ENCODE data around the gene SERPINE2. TPM values are rescaled to one million over a fixed set of nuclear protein-coding genes. Genes with fewer than 3 reads are reported as not detected.
"Not testable (repeated sequence)": the region's sequence is repeated elsewhere in the genome, so short reads cannot be mapped to it uniquely, and the experiment has no call there.

SERPINE2 gene
- total RNA-seq, 1 donor from 2014 or later = 9.8 TPM

DNA sequence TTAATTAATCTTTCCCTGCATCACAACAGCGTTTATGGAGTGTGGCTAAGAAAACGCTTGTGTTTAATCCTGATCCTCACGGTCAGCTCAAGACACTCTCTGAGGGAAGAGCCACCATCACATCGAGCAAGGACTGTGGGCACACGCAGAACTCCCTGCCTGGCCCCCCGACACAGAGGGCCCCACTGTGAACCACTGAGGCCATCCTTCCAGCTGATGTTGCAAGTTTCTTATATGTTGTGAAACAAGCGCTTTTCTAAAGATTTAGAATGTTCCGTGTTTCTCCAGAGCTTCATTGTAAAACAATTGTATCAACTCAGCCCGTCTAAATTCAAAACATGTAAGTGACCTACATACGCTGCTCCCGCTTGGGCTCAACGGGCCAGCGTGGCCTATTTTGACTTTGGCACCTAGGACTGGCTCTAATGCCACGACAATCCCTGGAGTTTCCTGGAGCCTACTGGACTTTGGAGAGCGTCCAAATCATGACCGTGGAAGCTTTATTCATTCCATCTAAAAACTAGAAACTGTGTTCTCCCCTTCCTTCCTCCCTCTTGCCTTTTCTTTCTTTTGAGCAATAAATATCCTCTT lies 34.9 kb downstream of the SERPINE2 start:
- H3K4me3 ChIP-seq = no peak overlapping the region
- peaks cover 9% of the 10 kb centered on the region for H3K36me3 ChIP-seq
- no peak overlapping the region for H3K27ac ChIP-seq (replicated peaks)
- H3K9me3 ChIP-seq (replicated peaks) = no peaks in the 10 kb centered on the region
- DNase-seq = no peak
- TF ChIP-seq, protein P1, sequence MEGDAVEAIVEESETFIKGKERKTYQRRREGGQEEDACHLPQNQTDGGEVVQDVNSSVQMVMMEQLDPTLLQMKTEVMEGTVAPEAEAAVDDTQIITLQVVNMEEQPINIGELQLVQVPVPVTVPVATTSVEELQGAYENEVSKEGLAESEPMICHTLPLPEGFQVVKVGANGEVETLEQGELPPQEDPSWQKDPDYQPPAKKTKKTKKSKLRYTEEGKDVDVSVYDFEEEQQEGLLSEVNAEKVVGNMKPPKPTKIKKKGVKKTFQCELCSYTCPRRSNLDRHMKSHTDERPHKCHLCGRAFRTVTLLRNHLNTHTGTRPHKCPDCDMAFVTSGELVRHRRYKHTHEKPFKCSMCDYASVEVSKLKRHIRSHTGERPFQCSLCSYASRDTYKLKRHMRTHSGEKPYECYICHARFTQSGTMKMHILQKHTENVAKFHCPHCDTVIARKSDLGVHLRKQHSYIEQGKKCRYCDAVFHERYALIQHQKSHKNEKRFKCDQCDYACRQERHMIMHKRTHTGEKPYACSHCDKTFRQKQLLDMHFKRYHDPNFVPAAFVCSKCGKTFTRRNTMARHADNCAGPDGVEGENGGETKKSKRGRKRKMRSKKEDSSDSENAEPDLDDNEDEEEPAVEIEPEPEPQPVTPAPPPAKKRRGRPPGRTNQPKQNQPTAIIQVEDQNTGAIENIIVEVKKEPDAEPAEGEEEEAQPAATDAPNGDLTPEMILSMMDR (IDR thresholded peaks at IDR 0.05; ENCODE audit: borderline replicate concordance) = no peak
- peaks cover 9% of the 10 kb centered on the region for H3K4me1 ChIP-seq
- peaks cover 24% of the 10 kb centered on the region for H3K27me3 ChIP-seq (ENCODE audit: low read depth)
- intact Hi-C loops (cut with micrococcal nuclease) = no loop called here

DNA sequence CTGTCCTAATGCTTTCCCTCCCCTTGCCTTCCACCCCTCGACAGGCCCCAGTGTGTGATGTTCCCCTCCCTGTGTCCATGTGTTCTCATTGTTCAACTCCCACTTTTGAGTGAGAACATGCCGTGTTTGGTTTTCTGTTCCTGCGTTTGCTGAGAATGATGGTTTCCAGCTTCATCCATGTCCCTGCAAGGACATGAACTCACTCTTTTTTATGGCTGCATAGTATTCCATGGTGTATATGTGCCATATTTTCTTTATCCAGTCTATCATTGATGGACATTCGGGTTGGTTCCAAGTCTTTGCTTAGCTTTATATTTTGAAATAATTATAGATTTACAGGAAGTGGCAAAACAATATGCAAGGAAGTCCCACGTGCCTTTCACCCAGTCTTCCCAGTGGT lies 38.4 kb downstream of the SERPINE2 start:
- H3K4me1 ChIP-seq; H3K9me3 ChIP-seq (replicated peaks); H3K4me3 ChIP-seq; H3K27ac ChIP-seq (replicated peaks); DNase-seq; H3K36me3 ChIP-seq; H3K27me3 ChIP-seq (ENCODE audit: low read depth); intact Hi-C loops (cut with micrococcal nuclease): not testable (repeated sequence)

DNA sequence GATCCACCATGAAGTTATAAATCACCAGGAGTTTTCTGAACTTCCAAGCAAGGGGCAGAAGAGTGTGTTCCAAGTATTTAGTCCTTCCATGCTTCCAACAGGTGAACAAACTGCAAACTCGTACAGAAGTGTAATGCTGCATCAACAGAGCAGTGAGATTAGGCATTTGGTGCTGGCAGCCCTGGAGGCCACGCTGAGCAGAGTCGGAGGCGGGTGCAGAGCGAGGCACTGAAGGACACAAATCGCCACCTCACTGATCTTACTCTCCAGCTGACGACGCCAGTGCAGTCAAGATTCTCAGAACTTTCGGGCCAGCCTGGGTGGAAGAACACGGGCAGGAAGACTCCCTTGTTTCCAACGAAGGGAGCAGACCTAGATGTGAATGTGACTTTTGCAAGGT lies 39.2 kb downstream of the SERPINE2 start:
- Histone ChIP-seq H3K9me3 (replicated peaks) (no peaks in the 10 kb centered on the region), H3K36me3 (peaks cover 9% of the 10 kb centered on the region), H3K27me3 (ENCODE audit: low read depth) (no peaks in the 10 kb centered on the region), H3K27ac (replicated peaks) (no peak overlapping the region), H3K4me3 (no peak overlapping the region), H3K4me1 (peaks cover 9% of the 10 kb centered on the region)
- TF ChIP-seq, protein P1 (IDR thresholded peaks at IDR 0.05; ENCODE audit: borderline replicate concordance) = no peak
- DNase-seq = no peak
- intact Hi-C loops (cut with micrococcal nuclease) = no loop called here

DNA sequence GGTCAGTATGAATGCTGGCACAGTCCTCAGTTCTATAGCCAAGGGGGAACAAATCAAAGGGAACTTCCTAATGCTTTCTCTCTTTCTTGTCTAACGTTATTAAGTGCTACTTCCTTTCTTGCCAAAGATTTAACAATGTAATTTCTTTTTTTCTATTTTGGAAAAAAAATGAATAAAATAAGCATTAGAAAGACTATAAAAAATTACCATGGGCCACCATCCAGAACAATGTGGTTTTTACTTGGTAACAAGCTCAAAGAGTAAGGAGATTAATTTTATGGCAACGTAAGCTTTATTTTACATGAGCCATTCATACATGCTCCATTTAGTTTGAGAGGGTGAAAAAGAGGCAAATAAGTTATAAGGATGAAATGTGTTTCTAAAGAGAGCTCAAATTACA lies 40.1 kb downstream of the SERPINE2 start:
- Histone ChIP-seq H3K4me1 (peaks cover 3% of the 10 kb centered on the region), H3K27me3 (ENCODE audit: low read depth) (no peaks in the 10 kb centered on the region), H3K9me3 (replicated peaks) (no peaks in the 10 kb centered on the region), H3K36me3 (peaks cover 9% of the 10 kb centered on the region), H3K4me3 (no peak overlapping the region), H3K27ac (replicated peaks) (no peak overlapping the region)
- intact Hi-C loops (cut with micrococcal nuclease) = no loop called here
- no peak for DNase-seq
- TF ChIP-seq, protein P1 (IDR thresholded peaks at IDR 0.05; ENCODE audit: borderline replicate concordance) = no peak

DNA sequence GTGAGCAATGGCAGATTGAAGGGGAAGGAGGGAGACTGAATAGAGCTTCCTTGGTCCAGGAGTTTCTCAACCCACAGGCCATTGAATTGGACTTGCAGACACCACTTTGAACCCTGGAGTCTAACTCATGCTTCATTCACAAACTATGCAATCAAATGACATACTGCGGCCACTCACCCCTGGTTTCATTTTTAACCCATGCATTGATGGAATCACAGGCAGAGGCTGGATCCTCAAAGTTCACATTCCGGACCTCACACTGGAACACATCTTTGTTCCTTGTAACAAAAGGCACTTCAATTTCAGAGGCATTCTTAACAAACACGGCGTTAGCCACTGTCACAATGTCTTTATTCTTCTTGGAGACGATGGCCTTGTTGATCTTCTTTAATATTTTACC lies 41.1 kb downstream of the SERPINE2 start:
- no peaks in the 10 kb centered on the region for H3K27me3 ChIP-seq (ENCODE audit: low read depth)
- H3K4me3 ChIP-seq = no peak overlapping the region
- peaks cover 9% of the 10 kb centered on the region for H3K36me3 ChIP-seq
- no peak overlapping the region for H3K27ac ChIP-seq (replicated peaks)
- TF ChIP-seq, protein P1 (IDR thresholded peaks at IDR 0.05; ENCODE audit: borderline replicate concordance) = no peak
- intact Hi-C loops (cut with micrococcal nuclease) = no loop called here
- no peak for DNase-seq
- H3K9me3 ChIP-seq (replicated peaks) = no peaks in the 10 kb centered on the region
- no peaks in the 10 kb centered on the region for H3K4me1 ChIP-seq

DNA sequence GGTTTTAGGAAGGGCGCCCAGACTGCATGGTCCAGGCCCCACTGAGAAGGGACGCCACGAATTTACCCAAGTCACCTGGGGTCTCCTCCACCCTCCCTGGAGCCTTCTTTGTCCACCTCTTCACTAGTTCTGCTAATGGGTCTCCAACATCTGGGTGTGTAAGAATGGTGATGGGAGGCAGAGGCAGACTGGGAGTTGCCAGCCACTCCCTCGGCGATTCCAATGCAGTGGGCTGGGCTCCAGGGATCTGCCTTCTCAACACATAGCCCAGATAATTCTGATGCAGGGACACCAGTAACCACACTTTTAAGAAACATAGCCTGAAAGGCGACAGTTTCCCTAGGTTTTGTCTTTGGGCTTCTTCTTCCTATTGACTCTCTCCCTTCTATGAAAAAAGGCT lies 42.7 kb downstream of the SERPINE2 start:
- Histone ChIP-seq H3K4me3 (no peak overlapping the region), H3K4me1 (no peaks in the 10 kb centered on the region), H3K9me3 (replicated peaks) (no peaks in the 10 kb centered on the region), H3K27me3 (ENCODE audit: low read depth) (no peaks in the 10 kb centered on the region), H3K27ac (replicated peaks) (no peak overlapping the region), H3K36me3 (peaks cover 9% of the 10 kb centered on the region)
- TF ChIP-seq, protein P1 (IDR thresholded peaks at IDR 0.05; ENCODE audit: borderline replicate concordance) = no peak
- intact Hi-C loops (cut with micrococcal nuclease) = no loop called here
- no peak for DNase-seq

Data from left ventricle myocardium inferior (tissue), 1 donor.